ENCODE data around the gene KCNK10.

DNA sequence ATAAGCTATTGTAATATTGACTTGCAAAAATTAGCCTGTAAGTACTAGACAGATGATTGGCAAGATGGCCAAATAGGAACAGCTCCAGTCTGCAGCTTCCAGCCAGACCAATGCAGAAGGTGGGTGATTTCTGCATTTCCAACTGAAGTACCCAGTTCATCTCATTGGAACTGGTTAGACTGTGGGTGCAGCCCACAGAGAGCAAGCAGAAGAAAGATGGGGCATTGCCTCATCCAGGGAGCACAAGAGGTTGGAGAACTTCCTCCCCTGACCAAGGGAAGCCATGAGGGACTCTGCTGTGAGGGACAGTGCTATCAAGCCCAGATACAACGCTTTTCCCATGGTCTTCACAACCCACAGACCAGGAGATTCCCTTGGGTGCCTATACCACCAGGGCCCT lies 46.4 kb upstream of the KCNK10 start:
- TF ChIP-seq, protein P1, sequence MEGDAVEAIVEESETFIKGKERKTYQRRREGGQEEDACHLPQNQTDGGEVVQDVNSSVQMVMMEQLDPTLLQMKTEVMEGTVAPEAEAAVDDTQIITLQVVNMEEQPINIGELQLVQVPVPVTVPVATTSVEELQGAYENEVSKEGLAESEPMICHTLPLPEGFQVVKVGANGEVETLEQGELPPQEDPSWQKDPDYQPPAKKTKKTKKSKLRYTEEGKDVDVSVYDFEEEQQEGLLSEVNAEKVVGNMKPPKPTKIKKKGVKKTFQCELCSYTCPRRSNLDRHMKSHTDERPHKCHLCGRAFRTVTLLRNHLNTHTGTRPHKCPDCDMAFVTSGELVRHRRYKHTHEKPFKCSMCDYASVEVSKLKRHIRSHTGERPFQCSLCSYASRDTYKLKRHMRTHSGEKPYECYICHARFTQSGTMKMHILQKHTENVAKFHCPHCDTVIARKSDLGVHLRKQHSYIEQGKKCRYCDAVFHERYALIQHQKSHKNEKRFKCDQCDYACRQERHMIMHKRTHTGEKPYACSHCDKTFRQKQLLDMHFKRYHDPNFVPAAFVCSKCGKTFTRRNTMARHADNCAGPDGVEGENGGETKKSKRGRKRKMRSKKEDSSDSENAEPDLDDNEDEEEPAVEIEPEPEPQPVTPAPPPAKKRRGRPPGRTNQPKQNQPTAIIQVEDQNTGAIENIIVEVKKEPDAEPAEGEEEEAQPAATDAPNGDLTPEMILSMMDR (IDR thresholded peaks at IDR 0.05): no peak
- TF ChIP-seq EP300 (IDR thresholded peaks at IDR 0.05): no peak
